GM23338 (cell line): ENCODE measurements around the gene SLC22A9. TPM values are rescaled to one million over a fixed set of nuclear protein-coding genes. Genes with fewer than 3 reads are reported as not detected.

Source experiments
- ATAC-seq: fragments of 200-7000 bp; cut with Tn5 transposase; 3 replicates; pipeline ENCODE4 v1.9.1; 2020
- DNase-seq: peaks from one replicate; pipeline ENCODE4 v3.0.0-alpha.2; 2015; ENCODE audit warnings: low spot score
- H2AFZ ChIP-seq: fragments of 200-600 bp; sonication (generic); 2 replicates; pipeline ENCODE4 v1.8.0; 2016; ENCODE audit warnings: antibody characterized with exemption, mild to moderate bottlenecking, moderate library complexity
- H3F3A ChIP-seq: fragments of 200-600 bp; sonication (generic); replicated peaks from 2 replicates; pipeline ENCODE4 v1.8.0; 2017; ENCODE audit warnings: antibody characterized with exemption, mixed run types, low read depth
- H3K27ac ChIP-seq: fragments of 200-600 bp; sonication (generic); 2 replicates; pipeline ENCODE4 v1.6.1; 2016; ENCODE audit warnings: low read depth
- H3K27me3 ChIP-seq: fragments of 200-600 bp; sonication (generic); 2 replicates; pipeline ENCODE4 v1.8.0; 2016; ENCODE audit warnings: mild to moderate bottlenecking, mixed run types, moderate library complexity; ENCODE audit not compliant: insufficient read depth
- H3K36me3 ChIP-seq: fragments of 200-600 bp; sonication (generic); 2 replicates; pipeline ENCODE4 v1.8.0; 2016; ENCODE audit warnings: mild to moderate bottlenecking; ENCODE audit not compliant: insufficient read depth
- H3K4me1 ChIP-seq: fragments of 200-600 bp; sonication (generic); 2 replicates; pipeline ENCODE4 v1.8.0; 2016; ENCODE audit warnings: mild to moderate bottlenecking, moderate library complexity; ENCODE audit not compliant: insufficient read depth
- H3K4me2 ChIP-seq: fragments of 200-600 bp; sonication (generic); 2 replicates; pipeline ENCODE4 v1.7.1; 2017; ENCODE audit warnings: mixed run types
- H3K4me3 ChIP-seq: fragments of 200-600 bp; sonication (generic); 2 replicates; pipeline ENCODE4 v1.6.1; 2016; ENCODE audit warnings: mixed run types
- H3K79me2 ChIP-seq: fragments of 200-600 bp; sonication (generic); replicated peaks from 2 replicates; pipeline ENCODE4 v1.8.0; 2017; ENCODE audit warnings: mild to moderate bottlenecking; ENCODE audit not compliant: insufficient read depth
- H3K9me2 ChIP-seq: fragments of 200-600 bp; sonication (generic); 2 replicates; pipeline ENCODE4 v1.8.0; 2017; ENCODE audit not compliant: insufficient read depth
- H4K20me1 ChIP-seq: fragments of 200-600 bp; sonication (generic); replicated peaks from 2 replicates; pipeline ENCODE4 v1.8.0; 2017; ENCODE audit warnings: mild to moderate bottlenecking; ENCODE audit not compliant: insufficient read depth
- H3K27ac Mint-ChIP-seq: 2 replicates; pipeline ENCODE4 v1.8.0; 2020; ENCODE audit warnings: inconsistent platforms, mild to moderate bottlenecking, moderate library complexity, mixed read lengths
- H3K27me3 Mint-ChIP-seq: 3 replicates; pipeline ENCODE4 v1.8.0; 2022; ENCODE audit warnings: low read depth, mild to moderate bottlenecking, moderate library complexity, mixed read lengths, inconsistent platforms; ENCODE audit not compliant: insufficient read depth, poor library complexity
- H3K36me3 Mint-ChIP-seq: 3 replicates; pipeline ENCODE4 v1.8.0; 2021; ENCODE audit warnings: low read depth, mild to moderate bottlenecking, inconsistent platforms, moderate library complexity, mixed read lengths
- H3K4me1 Mint-ChIP-seq: 3 replicates; pipeline ENCODE4 v1.8.0; 2020; ENCODE audit warnings: mild to moderate bottlenecking, inconsistent platforms, mixed read lengths
- H3K4me3 Mint-ChIP-seq: 3 replicates; pipeline ENCODE4 v1.8.0; 2021; ENCODE audit warnings: moderate library complexity, mild to moderate bottlenecking, inconsistent platforms, mixed read lengths
- H3K9me3 Mint-ChIP-seq: 3 replicates; pipeline ENCODE4 v1.8.0; 2020; ENCODE audit warnings: moderate library complexity, mild to moderate bottlenecking, inconsistent platforms, mixed read lengths
- CREB1 ChIP-seq: fragments of 250-450 bp; sonication (Bioruptor Pico); IDR thresholded peaks from 2 replicates; pipeline ENCODE4 v1.5.0; 2020; ENCODE audit warnings: low read depth, mild to moderate bottlenecking, moderate library complexity
- CTCF ChIP-seq, 2 experiments: fragments of 200-600 bp in 1 of 2; sonication (generic) in 1 of 2; conservative IDR thresholded peaks; 2 replicates each; pipeline versions ENCODE4 v1.5.1 to v1.6.1; 2016 to 2017; ENCODE audit warnings: antibody characterized with exemption in 2 of 2, low read depth in 2 of 2, mild to moderate bottlenecking in 2 of 2, moderate library complexity in 1 of 2
- ETS1 ChIP-seq: IDR thresholded peaks from 2 replicates; pipeline ENCODE4 v1.6.1; 2016; ENCODE audit warnings: antibody characterized with exemption
- EZH2 ChIP-seq: fragments of 200-600 bp; sonication (generic); IDR thresholded peaks from one replicate; pipeline ENCODE4 v1.8.0; 2017; ENCODE audit warnings: antibody characterized with exemption, mild to moderate bottlenecking, low read depth; ENCODE audit not compliant: unreplicated experiment
- EZH2phosphoT487 ChIP-seq: fragments of 200-600 bp; sonication (generic); IDR thresholded peaks from one replicate; pipeline ENCODE4 v1.8.1; 2018; ENCODE audit warnings: antibody characterized with exemption; ENCODE audit not compliant: unreplicated experiment
- JUNB ChIP-seq: IDR thresholded peaks from one replicate; pipeline ENCODE4 v1.6.1; 2016; ENCODE audit warnings: antibody characterized with exemption; ENCODE audit not compliant: unreplicated experiment
- NANOG ChIP-seq: IDR thresholded peaks from 2 replicates; pipeline ENCODE4 v1.6.1; 2016; ENCODE audit warnings: antibody characterized with exemption, borderline replicate concordance
- POLR2AphosphoS5 ChIP-seq: IDR thresholded peaks from 2 replicates; pipeline ENCODE4 v1.6.1; 2016; ENCODE audit warnings: antibody characterized with exemption, low read depth
- REST ChIP-seq: IDR thresholded peaks from one replicate; pipeline ENCODE4 v1.6.1; 2018; ENCODE audit warnings: antibody characterized with exemption; ENCODE audit not compliant: unreplicated experiment
- STAT1 ChIP-seq: IDR thresholded peaks from one replicate; pipeline ENCODE4 v1.6.1; 2016; ENCODE audit warnings: antibody characterized with exemption; ENCODE audit not compliant: unreplicated experiment
- ZNF331 ChIP-seq: fragments of 250-450 bp; sonication (Bioruptor Pico); IDR thresholded peaks from 2 replicates; pipeline ENCODE4 v1.5.0; 2020; ENCODE audit warnings: low read depth, mild to moderate bottlenecking, moderate library complexity
- ZNF462 ChIP-seq: fragments of 250-450 bp; sonication (Bioruptor Pico); IDR thresholded peaks from 2 replicates; pipeline ENCODE4 v1.5.0; 2020; ENCODE audit warnings: mild to moderate bottlenecking, moderate library complexity
- polyA plus RNA-seq: library from polyadenylated mRNA; unstranded; fragments of >200 nt; fragmentation: Nextera tagmentation; extraction: Ambion mirVana; gene quantifications from 2 replicates; pipeline ENCODE4 v1.2.1, GENCODE V29; 2016
- total RNA-seq: library from RNA; depleted of rRNA; stranded (reverse); fragments of >200 nt; shearing (Covaris generic); gene quantifications from 2 replicates; pipeline ENCODE4 v1.2.3, GENCODE V29; 2014

Gene SLC22A9
- total and polyA plus RNA-seq, 2 experiments from 2014 or later, result not detected

GRCh38 chr11:63395697-63396096 lies 26.1 kb downstream of the SLC22A9 start:
- H3K36me3 ChIP-seq, result no peaks in the 10 kb centered on the region
- H2AFZ ChIP-seq, result no peak overlapping the region
- no peaks in the 10 kb centered on the region for H4K20me1 ChIP-seq
- Mint-ChIP-seq H3K36me3 (no peaks in the 10 kb centered on the region), H3K9me3 (no peaks in the 10 kb centered on the region), H3K4me3 (no peak overlapping the region), H3K4me1 (peaks cover 3% of the 10 kb centered on the region; the same call in 1 of the 3 replicates), H3K27me3 (no peaks in the 10 kb centered on the region), H3K27ac (no peak overlapping the region)
- TF ChIP-seq EZH2phosphoT487 (no peak), REST (no peak), POLR2AphosphoS5 (no peak), STAT1 (no peak), NANOG (no peak), ETS1 (no peak), ZNF331 (CRISPR knock-in tag) (no peak), CREB1 (no peak), EZH2 (no peak), ZNF462 (CRISPR knock-in tag) (no peak), JUNB (no peak), CTCF (conservative IDR thresholded peaks at IDR 0.05; ENCODE audit: low read depth in 2 of 2) (no peak)
- no peak overlapping the region for H3K4me2 ChIP-seq
- no peaks in the 10 kb centered on the region for H3K27me3 ChIP-seq
- H3F3A ChIP-seq, result no peaks in the 10 kb centered on the region
- H3K4me3 ChIP-seq, result no peak overlapping the region
- peaks cover 4% of the 10 kb centered on the region; the same call in 1 of the 2 replicates for H3K9me2 ChIP-seq
- no peak overlapping the region for H3K27ac ChIP-seq
- no peak for ATAC-seq
- H3K4me1 ChIP-seq, result no peaks in the 10 kb centered on the region
- DNase-seq, result no peak
- H3K79me2 ChIP-seq, result no peaks in the 10 kb centered on the region
